Effector memory CD4-positive, alpha-beta T cell (primary cell): ENCODE measurements around the gene FOXP1.

Source experiments
- DNase-seq, 3 donors: peaks; one replicate each; pipeline ENCODE4 v3.0.0-alpha.2; 2020
- H3K27ac ChIP-seq: 2 replicates; pipeline ENCODE4 v1.7.0; 2013; ENCODE audit warnings: mild to moderate bottlenecking, low read length, moderate library complexity; ENCODE audit not compliant: insufficient read depth, poor library complexity, severe bottlenecking
- H3K27me3 ChIP-seq: replicated peaks from 2 replicates; pipeline ENCODE4 v1.7.0; 2013; ENCODE audit warnings: mild to moderate bottlenecking, low read length; ENCODE audit not compliant: insufficient read depth, control insufficient read depth, poor library complexity, severe bottlenecking
- H3K36me3 ChIP-seq: 2 replicates; pipeline ENCODE4 v1.7.0; 2013; ENCODE audit warnings: mild to moderate bottlenecking, low read length, moderate library complexity; ENCODE audit not compliant: control insufficient read depth, insufficient read depth
- H3K4me1 ChIP-seq: 2 replicates; pipeline ENCODE4 v1.7.0; 2013; ENCODE audit warnings: low read length, mild to moderate bottlenecking; ENCODE audit not compliant: control insufficient read depth, insufficient read depth, poor library complexity, severe bottlenecking
- H3K4me3 ChIP-seq: 2 replicates; pipeline ENCODE4 v1.7.0; 2013; ENCODE audit warnings: low read length, low read depth, mild to moderate bottlenecking; ENCODE audit not compliant: insufficient read depth, poor library complexity, severe bottlenecking
- H3K9me3 ChIP-seq: 2 replicates; pipeline ENCODE4 v1.7.0; 2013; ENCODE audit warnings: mild to moderate bottlenecking, low read length, moderate library complexity; ENCODE audit not compliant: control insufficient read depth

Gene FOXP1

GRCh38 chr3:71119171-71119570 lies 464.4 kb downstream of the FOXP1 start:
- Histone ChIP-seq H3K36me3 (peaks cover 4% of the 10 kb centered on the region), H3K27ac (no peak overlapping the region), H3K9me3 (no peaks in the 10 kb centered on the region), H3K4me3 (no peak overlapping the region), H3K4me1 (peaks cover 29% of the 10 kb centered on the region), H3K27me3 (no peaks in the 10 kb centered on the region)
- no peak for DNase-seq

- Histone ChIP-seq H3K27me3 (no peaks in the 10 kb centered on the region), H3K27ac (no peak overlapping the region), H3K4me1 (peaks cover 26% of the 10 kb centered on the region), H3K9me3 (no peaks in the 10 kb centered on the region), H3K36me3 (peaks cover 4% of the 10 kb centered on the region), H3K4me3 (no peak overlapping the region)
- no peak for DNase-seq
These were observed 465.1 kb downstream of the FOXP1 start for GRCh38 chr3:71118436-71118835.

- Histone ChIP-seq H3K4me3 (no peak overlapping the region), H3K27me3 (no peaks in the 10 kb centered on the region), H3K4me1 (peaks cover 25% of the 10 kb centered on the region), H3K9me3 (no peaks in the 10 kb centered on the region), H3K36me3 (peaks cover 8% of the 10 kb centered on the region), H3K27ac (no peak overlapping the region)
- DNase-seq: no peak
These were observed 465.8 kb downstream of the FOXP1 start for GRCh38 chr3:71117572-71118247.

- Histone ChIP-seq H3K36me3 (peaks cover 25% of the 10 kb centered on the region), H3K4me3 (no peak overlapping the region), H3K4me1 (peaks cover 23% of the 10 kb centered on the region), H3K9me3 (no peaks in the 10 kb centered on the region), H3K27me3 (no peaks in the 10 kb centered on the region), H3K27ac (no peak overlapping the region)
- DNase-seq: no peak
These were observed 468.9 kb downstream of the FOXP1 start for GRCh38 chr3:71114610-71115009.

- peaks cover 24% of the 10 kb centered on the region for H3K4me1 ChIP-seq
- H3K9me3 ChIP-seq: no peaks in the 10 kb centered on the region
- H3K27ac ChIP-seq: no peak overlapping the region
- no peak for DNase-seq
- H3K36me3 ChIP-seq: peaks cover 21% of the 10 kb centered on the region
- H3K4me3 ChIP-seq: no peak overlapping the region
- H3K27me3 ChIP-seq: no peaks in the 10 kb centered on the region
These were observed 471.0 kb downstream of the FOXP1 start for GRCh38 chr3:71112576-71112975.

GRCh38 chr3:71111784-71112440 lies 471.6 kb downstream of the FOXP1 start:
- no peak for DNase-seq
- no peak overlapping the region for H3K4me3 ChIP-seq
- no peak overlapping the region for H3K27ac ChIP-seq
- H3K9me3 ChIP-seq: no peaks in the 10 kb centered on the region
- H3K27me3 ChIP-seq: no peaks in the 10 kb centered on the region
- peaks cover 17% of the 10 kb centered on the region for H3K4me1 ChIP-seq
- H3K36me3 ChIP-seq: peaks cover 24% of the 10 kb centered on the region

- no peak for DNase-seq
- Histone ChIP-seq H3K9me3 (no peaks in the 10 kb centered on the region), H3K36me3 (peaks cover 24% of the 10 kb centered on the region), H3K4me1 (peaks cover 11% of the 10 kb centered on the region), H3K27ac (no peak overlapping the region), H3K4me3 (no peak overlapping the region), H3K27me3 (no peaks in the 10 kb centered on the region)
These were observed 472.9 kb downstream of the FOXP1 start for GRCh38 chr3:71110385-71111222.

- Histone ChIP-seq H3K4me3 (no peak overlapping the region), H3K36me3 (peaks cover 24% of the 10 kb centered on the region), H3K27ac (peak overlapping the region; percentile 30), H3K9me3 (no peaks in the 10 kb centered on the region), H3K4me1 (peaks cover 11% of the 10 kb centered on the region), H3K27me3 (no peaks in the 10 kb centered on the region)
- DNase-seq: no peak
These were observed 473.6 kb downstream of the FOXP1 start for GRCh38 chr3:71109977-71110285.

- DNase-seq: no peak
- peaks cover 24% of the 10 kb centered on the region for H3K36me3 ChIP-seq
- peaks cover 11% of the 10 kb centered on the region for H3K4me1 ChIP-seq
- H3K9me3 ChIP-seq: no peaks in the 10 kb centered on the region
- no peak overlapping the region for H3K4me3 ChIP-seq
- H3K27ac ChIP-seq: peak overlapping the region; percentile 30
- H3K27me3 ChIP-seq: no peaks in the 10 kb centered on the region
These were observed 474.1 kb downstream of the FOXP1 start for GRCh38 chr3:71109241-71109976.
